Smooth muscle cell (in vitro differentiated cells): Measurements from ENCODE around the gene TMEM184C. TPM values are rescaled to one million over a fixed set of nuclear protein-coding genes. Genes with fewer than 3 reads are reported as not detected.
A peak's percentile ranks its signal among the peaks of the same experiment; 100 is the strongest.

Experiments
- DNase-seq: peaks from one replicate; lab custom pipeline; 2025; ENCODE audit not compliant: unreplicated experiment; lab: John Stamatoyannopoulos, UW
- H2AFZ ChIP-seq: fragments of 200-600 bp; sonication (generic); 2 replicates; pipeline ENCODE4 v1.6.0; 2016; ENCODE audit warnings: antibody characterized with exemption, low read depth, mild to moderate bottlenecking
- H3F3A ChIP-seq: fragments of 200-600 bp; sonication (generic); 2 replicates; pipeline ENCODE4 v1.6.0; 2017; ENCODE audit warnings: antibody characterized with exemption, low read depth
- H3K27ac ChIP-seq: fragments of 200-600 bp; sonication (generic); 2 replicates; pipeline ENCODE4 v1.5.1; 2016; ENCODE audit warnings: low read depth, mild to moderate bottlenecking
- H3K27me3 ChIP-seq: fragments of 200-600 bp; sonication (generic); 2 replicates; pipeline ENCODE4 v1.6.1; 2016; ENCODE audit warnings: low read depth, mild to moderate bottlenecking
- H3K36me3 ChIP-seq: fragments of 200-600 bp; sonication (generic); 2 replicates; pipeline ENCODE4 v1.5.1; 2016; ENCODE audit warnings: low read depth
- H3K4me1 ChIP-seq: fragments of 200-600 bp; sonication (generic); 2 replicates; pipeline ENCODE4 v1.5.1; 2016; ENCODE audit warnings: low read depth
- H3K4me2 ChIP-seq: fragments of 200-600 bp; sonication (generic); 2 replicates; pipeline ENCODE4 v1.6.0; 2016; ENCODE audit warnings: mild to moderate bottlenecking
- H3K4me3 ChIP-seq: fragments of 200-600 bp; sonication (generic); 2 replicates; pipeline ENCODE4 v1.5.1; 2016; ENCODE audit warnings: mild to moderate bottlenecking
- H3K79me2 ChIP-seq: fragments of 200-600 bp; sonication (generic); 2 replicates; pipeline ENCODE4 v1.6.0; 2016; ENCODE audit warnings: low read depth, mild to moderate bottlenecking
- H3K9ac ChIP-seq: fragments of 200-600 bp; sonication (generic); 2 replicates; pipeline ENCODE4 v1.6.0; 2016; ENCODE audit warnings: low read depth
- H3K9me3 ChIP-seq: fragments of 200-600 bp; sonication (generic); replicated peaks from 2 replicates; pipeline ENCODE4 v1.5.1; 2016; ENCODE audit warnings: low read depth
- H4K20me1 ChIP-seq: fragments of 200-600 bp; sonication (generic); 2 replicates; pipeline ENCODE4 v1.6.0; 2016; ENCODE audit warnings: low read depth
- CTCF ChIP-seq: fragments of 200-600 bp; sonication (generic); IDR thresholded peaks from 2 replicates; pipeline ENCODE4 v1.5.1; 2017; ENCODE audit warnings: borderline replicate concordance, mild to moderate bottlenecking, antibody characterized with exemption; ENCODE audit not compliant: insufficient read depth, poor library complexity, severe bottlenecking
- WGBS: methylation state at CpG from one replicate; pipeline ENCODE4 v1.1.7; 2016; ENCODE audit warnings: low lambda C conversion rate; 5-methylcytosine and 5-hydroxymethylcytosine counted together
- polyA plus RNA-seq: library from polyadenylated mRNA; unstranded; fragments of >200 nt; fragmentation: Nextera tagmentation; extraction: Ambion mirVana; gene quantifications from 2 replicates; pipeline ENCODE4 v1.2.1, GENCODE V29; 2016
- total RNA-seq: library from RNA; depleted of rRNA; stranded (reverse); fragments of >200 nt; gene quantifications from 2 replicates; pipeline ENCODE4 v1.2.3, GENCODE V29; 2014

TMEM184C gene
- total and polyA plus RNA-seq, 2 experiments from 2014 or later: 21.6 to 33.2 TPM

GRCh38 chr4:147599769-147600168, 17.4 kb upstream of the TMEM184C start:
- no peak overlapping the region for H3K9ac ChIP-seq
- 45% methylated on average over 3 of the region's 3 CpGs for WGBS
- no peaks in the 10 kb centered on the region for H3F3A ChIP-seq
- peak overlapping the region; percentile 44 for H3K4me2 ChIP-seq
- H3K4me1 ChIP-seq: no peaks in the 10 kb centered on the region
- H3K79me2 ChIP-seq: no peaks in the 10 kb centered on the region
- H4K20me1 ChIP-seq: no peaks in the 10 kb centered on the region
- no peak for TF ChIP-seq CTCF
- H3K9me3 ChIP-seq: no peaks in the 10 kb centered on the region
- peak overlapping the region; percentile 7 for H3K27ac ChIP-seq
- no peak for DNase-seq
- no peaks in the 10 kb centered on the region for H3K36me3 ChIP-seq
- H3K4me3 ChIP-seq: no peak overlapping the region
- no peaks in the 10 kb centered on the region for H3K27me3 ChIP-seq
- H2AFZ ChIP-seq: no peak overlapping the region

GRCh38 chr4:147605499-147605898, 11.7 kb upstream of the TMEM184C start:
- Histone ChIP-seq H4K20me1 (no peaks in the 10 kb centered on the region), H3K27ac (no peak overlapping the region), H3K4me1 (no peaks in the 10 kb centered on the region), H3K4me2 (no peak overlapping the region), H3K27me3 (no peaks in the 10 kb centered on the region), H2AFZ (no peak overlapping the region), H3K4me3 (no peak overlapping the region), H3K79me2 (no peaks in the 10 kb centered on the region), H3K36me3 (no peaks in the 10 kb centered on the region), H3K9me3 (no peaks in the 10 kb centered on the region), H3F3A (no peaks in the 10 kb centered on the region), H3K9ac (no peak overlapping the region)
- TF ChIP-seq CTCF: no peak
- DNase-seq: no peak

- no peak for DNase-seq
- Histone ChIP-seq H3K27ac (no peak overlapping the region), H3F3A (no peaks in the 10 kb centered on the region), H3K9ac (no peak overlapping the region), H3K4me1 (no peaks in the 10 kb centered on the region), H3K4me3 (no peak overlapping the region), H4K20me1 (no peaks in the 10 kb centered on the region), H3K79me2 (no peaks in the 10 kb centered on the region), H3K36me3 (no peaks in the 10 kb centered on the region), H2AFZ (no peak overlapping the region), H3K4me2 (no peak overlapping the region), H3K9me3 (no peaks in the 10 kb centered on the region), H3K27me3 (no peaks in the 10 kb centered on the region)
- no peak for TF ChIP-seq CTCF
- WGBS: 70% methylated on average over 1 of the region's 1 CpG
Observed at GRCh38 chr4:147607471-147607870, 9.7 kb upstream of the TMEM184C start.

GRCh38 chr4:147610686-147611085, 6.5 kb upstream of the TMEM184C start:
- H3K9me3 ChIP-seq: no peaks in the 10 kb centered on the region
- WGBS: 84% methylated on average over 1 of the region's 1 CpG

More at GRCh38 chr4:147610686-147611085, 6.5 kb upstream of the TMEM184C start:
- no peaks in the 10 kb centered on the region for H3K36me3 ChIP-seq
- DNase-seq: no peak
- no peak overlapping the region for H3K4me2 ChIP-seq
- H4K20me1 ChIP-seq: no peaks in the 10 kb centered on the region
- no peak overlapping the region for H3K4me3 ChIP-seq
- H2AFZ ChIP-seq: no peak overlapping the region
- no peaks in the 10 kb centered on the region for H3K27me3 ChIP-seq
- no peaks in the 10 kb centered on the region for H3K4me1 ChIP-seq
- no peak for TF ChIP-seq CTCF
- H3K79me2 ChIP-seq: no peaks in the 10 kb centered on the region
- H3F3A ChIP-seq: no peaks in the 10 kb centered on the region
- no peak overlapping the region for H3K27ac ChIP-seq
- no peak overlapping the region for H3K9ac ChIP-seq
